GM23248 (cell line): ENCODE data around the gene LRP3. TPM values are rescaled to one million over a fixed set of nuclear protein-coding genes. Genes with fewer than 3 reads are reported as not detected.

Source experiments
- DNase-seq: peaks from one replicate; pipeline ENCODE4 v3.0.0-alpha.2; 2015
- H2AFZ ChIP-seq: fragments of 200-600 bp; sonication (generic); 2 replicates; pipeline ENCODE4 v1.6.1; 2016; ENCODE audit warnings: antibody characterized with exemption
- H3F3A ChIP-seq: fragments of 200-600 bp; sonication (generic); 2 replicates; pipeline ENCODE4 v1.6.1; 2016; ENCODE audit warnings: mild to moderate bottlenecking, antibody characterized with exemption, mixed run types; ENCODE audit not compliant: insufficient read depth
- H3K27ac ChIP-seq: fragments of 200-600 bp; sonication (generic); 2 replicates; pipeline ENCODE4 v1.5.1; 2016; ENCODE audit warnings: mild to moderate bottlenecking
- H3K27me3 ChIP-seq: fragments of 200-600 bp; sonication (generic); replicated peaks from 2 replicates; pipeline ENCODE4 v1.6.1; 2016; ENCODE audit warnings: mild to moderate bottlenecking; ENCODE audit not compliant: insufficient read depth
- H3K36me3 ChIP-seq: fragments of 200-600 bp; sonication (generic); 2 replicates; pipeline ENCODE4 v1.6.1; 2016; ENCODE audit warnings: low read depth, mild to moderate bottlenecking
- H3K4me1 ChIP-seq: fragments of 200-600 bp; sonication (generic); 2 replicates; pipeline ENCODE4 v1.6.1; 2016; ENCODE audit warnings: mild to moderate bottlenecking; ENCODE audit not compliant: insufficient read depth
- H3K4me2 ChIP-seq: fragments of 200-600 bp; sonication (generic); one replicate; pipeline ENCODE4 v1.6.1; 2016; ENCODE audit warnings: mild to moderate bottlenecking; ENCODE audit not compliant: unreplicated experiment
- H3K4me3 ChIP-seq: fragments of 200-600 bp; sonication (generic); 2 replicates; pipeline ENCODE4 v1.5.1; 2016; ENCODE audit warnings: mild to moderate bottlenecking
- H3K79me2 ChIP-seq: fragments of 200-600 bp; sonication (generic); 2 replicates; pipeline ENCODE4 v1.6.1; 2016; ENCODE audit warnings: mild to moderate bottlenecking; ENCODE audit not compliant: insufficient read depth
- H3K9ac ChIP-seq: fragments of 200-600 bp; sonication (generic); 2 replicates; pipeline ENCODE4 v1.6.1; 2016; ENCODE audit warnings: mild to moderate bottlenecking
- H3K9me2 ChIP-seq: fragments of 200-600 bp; sonication (generic); 2 replicates; pipeline ENCODE4 v1.6.1; 2016; ENCODE audit warnings: mixed run types, mild to moderate bottlenecking, moderate library complexity; ENCODE audit not compliant: insufficient read depth
- H3K9me3 ChIP-seq: fragments of 200-600 bp; sonication (generic); one replicate; pipeline ENCODE4 v1.6.1; 2017; ENCODE audit warnings: low read depth
- H4K20me1 ChIP-seq: fragments of 200-600 bp; sonication (generic); 2 replicates; pipeline ENCODE4 v1.6.0; 2016; ENCODE audit not compliant: insufficient read depth
- EZH2 ChIP-seq: fragments of 200-600 bp; sonication (generic); IDR thresholded peaks from 2 replicates; pipeline ENCODE4 v1.6.1; 2018; ENCODE audit warnings: antibody characterized with exemption, mild to moderate bottlenecking; ENCODE audit not compliant: insufficient read depth, poor library complexity, severe bottlenecking
- EZH2phosphoT487 ChIP-seq: fragments of 200-600 bp; sonication (generic); IDR thresholded peaks from 2 replicates; pipeline ENCODE4 v1.6.1; 2018; ENCODE audit warnings: antibody characterized with exemption, moderate library complexity, mild to moderate bottlenecking, low read depth; ENCODE audit not compliant: insufficient read depth
- WGBS, 2 experiments: methylation state at CpG; one replicate each; pipeline ENCODE4 v1.1.6; 2015 to 2017; ENCODE audit warnings: low lambda C conversion rate in 2 of 2, low coverage in 1 of 2; ENCODE audit errors: missing lambda C conversion rate in 2 of 2; 5-methylcytosine and 5-hydroxymethylcytosine counted together
- in situ Hi-C: fragments of 300-500 bp; cut with MboI; formaldehyde crosslinking; loops from 2 replicates; pipeline ENCODE4 v1.15.0; 2020
- polyA plus RNA-seq: library from polyadenylated mRNA; unstranded; fragments of >200 nt; fragmentation: Nextera tagmentation; extraction: Ambion mirVana; gene quantifications from 2 replicates; pipeline ENCODE4 v1.2.1, GENCODE V29; 2016
- total RNA-seq: library from RNA; depleted of rRNA; stranded (reverse); fragments of >200 nt; shearing (Covaris generic); gene quantifications from 2 replicates; pipeline ENCODE4 v1.2.3, GENCODE V29; 2014

LRP3 gene
- total and polyA plus RNA-seq, 2 experiments from 2014 or later = 2.9 to 58.3 TPM

DNA sequence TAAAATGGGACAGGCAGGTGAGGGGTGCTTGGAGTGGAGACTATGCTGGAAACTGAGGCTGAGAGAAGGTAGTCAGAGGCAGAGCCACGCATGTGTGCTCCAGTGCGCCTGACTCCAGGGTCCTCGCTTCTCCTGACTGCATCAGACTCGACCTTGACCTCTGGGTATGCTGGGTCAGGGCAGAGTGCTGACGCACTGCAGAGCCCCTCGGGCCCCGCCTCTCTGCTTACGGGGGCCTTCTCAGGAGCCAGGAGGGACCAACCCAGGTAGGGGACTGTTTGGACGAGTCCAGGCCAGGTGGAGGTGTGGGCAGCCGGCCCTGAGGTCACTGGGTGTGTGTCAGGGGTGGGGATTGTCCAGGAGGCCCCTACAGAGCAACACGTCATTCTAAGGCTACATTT, 54.4 kb downstream of the LRP3 start:
- Histone ChIP-seq H3K9me2 (no peaks in the 10 kb centered on the region), H3K79me2 (no peaks in the 10 kb centered on the region), H4K20me1 (no peaks in the 10 kb centered on the region), H3K27ac (no peak overlapping the region), H3K4me3 (no peak overlapping the region), H3K9ac (no peak overlapping the region), H3K36me3 (no peaks in the 10 kb centered on the region), H3K27me3 (no peaks in the 10 kb centered on the region), H3K9me3 (no peaks in the 10 kb centered on the region), H2AFZ (no peak overlapping the region), H3F3A (no peaks in the 10 kb centered on the region), H3K4me2 (no peak overlapping the region), H3K4me1 (no peaks in the 10 kb centered on the region)
- in situ Hi-C loops = no loop called here
- 82 to 90% methylated on average over 10 to 11 of the region's 11 CpGs for WGBS, 2 experiments
- TF ChIP-seq EZH2phosphoT487 (no peak), EZH2 (no peak)
- no peak for DNase-seq

DNA sequence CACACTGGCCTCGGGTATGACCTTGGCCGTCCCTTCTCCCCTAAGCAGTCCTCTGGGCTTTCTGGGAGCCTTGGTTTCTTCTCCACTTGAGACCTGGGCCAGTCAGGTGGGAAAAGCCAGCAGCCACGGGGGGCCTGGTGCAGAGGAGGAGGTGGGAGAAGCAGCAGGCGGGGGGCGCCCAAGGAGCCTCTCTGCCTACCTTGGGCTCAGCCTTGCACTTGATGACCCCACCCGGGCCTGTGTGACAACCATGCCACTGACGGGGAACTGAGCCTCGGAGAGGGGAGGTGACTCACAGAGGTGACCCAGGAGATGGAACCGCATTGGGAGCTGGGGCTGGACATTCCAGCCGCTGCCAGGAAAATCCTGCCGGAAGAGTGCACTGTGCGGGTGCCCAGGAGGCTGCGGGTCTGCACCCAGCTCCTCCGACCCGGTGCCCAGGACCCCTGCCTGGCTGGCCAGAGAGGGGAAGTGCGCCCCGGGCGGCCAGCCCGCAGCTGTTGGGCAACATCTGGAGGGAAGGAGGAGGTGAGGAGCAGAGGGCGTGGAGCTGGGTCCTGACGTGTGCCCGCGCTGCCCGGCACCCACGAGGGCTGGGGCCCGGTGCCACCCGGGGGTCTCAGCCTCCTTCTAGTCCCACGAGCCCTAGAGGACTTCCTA, 55.0 kb downstream of the LRP3 start:
- TF ChIP-seq EZH2 = no peak
- no peak for TF ChIP-seq EZH2phosphoT487
- H3K4me3 ChIP-seq = no peak overlapping the region
- peak; percentile 54 for DNase-seq
- H3K9me3 ChIP-seq = no peaks in the 10 kb centered on the region
- no peak overlapping the region for H3K27ac ChIP-seq
- no peaks in the 10 kb centered on the region for H3F3A ChIP-seq
- H3K36me3 ChIP-seq = no peaks in the 10 kb centered on the region
- no peak overlapping the region for H3K9ac ChIP-seq
- H2AFZ ChIP-seq = no peak overlapping the region
- H3K9me2 ChIP-seq = no peaks in the 10 kb centered on the region
- 30 to 32% methylated on average over 22 to 26 of the region's 28 CpGs for WGBS, 2 experiments
- H3K4me1 ChIP-seq = no peaks in the 10 kb centered on the region
- H3K79me2 ChIP-seq = no peaks in the 10 kb centered on the region
- in situ Hi-C loops = no loop called here
- H3K4me2 ChIP-seq = no peak overlapping the region
- H4K20me1 ChIP-seq = no peaks in the 10 kb centered on the region
- no peaks in the 10 kb centered on the region for H3K27me3 ChIP-seq

DNA sequence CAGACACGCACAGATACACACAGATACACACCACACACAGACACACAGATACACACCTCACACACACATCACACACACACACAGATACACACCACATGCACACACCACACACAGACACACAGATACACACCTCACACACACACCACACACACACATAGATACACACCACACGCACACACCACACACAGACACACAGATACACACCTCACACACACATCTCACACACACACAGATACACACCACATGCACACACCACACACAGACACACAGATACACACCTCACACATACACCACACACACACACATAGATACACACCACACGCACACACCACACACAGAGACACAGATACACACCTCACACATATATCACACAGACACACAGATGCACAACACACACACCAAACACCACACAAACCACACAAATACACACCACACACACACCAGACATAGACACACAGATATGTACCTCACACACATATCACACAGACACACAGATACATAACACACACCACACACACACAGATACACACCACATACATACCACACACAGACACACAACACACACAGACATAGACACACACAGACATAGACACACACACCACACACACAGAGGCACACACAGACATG, 55.7 kb downstream of the LRP3 start:
- Histone ChIP-seq H3K36me3 (no peaks in the 10 kb centered on the region), H4K20me1 (no peaks in the 10 kb centered on the region), H3K4me3 (no peak overlapping the region), H3K27me3 (no peaks in the 10 kb centered on the region), H2AFZ (no peak overlapping the region), H3K27ac (no peak overlapping the region), H3K9me3 (no peaks in the 10 kb centered on the region), H3K79me2 (no peaks in the 10 kb centered on the region), H3K9ac (no peak overlapping the region), H3K9me2 (no peaks in the 10 kb centered on the region), H3F3A (no peaks in the 10 kb centered on the region), H3K4me1 (no peaks in the 10 kb centered on the region), H3K4me2 (no peak overlapping the region)
- in situ Hi-C loops = no loop called here
- DNase-seq = no peak
- TF ChIP-seq EZH2phosphoT487 (no peak), EZH2 (no peak)
- 37 to 48% methylated on average over 3 of the region's 3 CpGs for WGBS, 2 experiments

DNA sequence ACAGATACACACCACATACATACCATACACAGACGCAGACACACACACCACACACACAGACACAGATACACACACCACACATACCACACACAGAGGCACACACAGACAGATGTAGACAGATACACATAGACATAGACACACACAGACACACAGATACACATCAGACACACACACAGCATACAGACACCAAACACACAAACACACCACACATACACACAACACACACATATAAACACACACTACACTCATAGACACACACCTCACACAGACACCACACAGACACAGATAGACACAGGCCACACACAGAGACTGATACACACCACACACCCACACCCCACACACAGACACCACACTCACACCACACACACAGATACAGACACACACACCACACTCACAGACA, 56.4 kb downstream of the LRP3 start:
- no peaks in the 10 kb centered on the region for H3K4me1 ChIP-seq
- WGBS, 2 experiments = 75 to 81% methylated on average over 1 of the region's 1 CpG
- no peak overlapping the region for H3K4me3 ChIP-seq
- H3K79me2 ChIP-seq = no peaks in the 10 kb centered on the region
- H3K9me3 ChIP-seq = no peaks in the 10 kb centered on the region
- no peak overlapping the region for H3K4me2 ChIP-seq
- no peaks in the 10 kb centered on the region for H3F3A ChIP-seq
- H3K9ac ChIP-seq = no peak overlapping the region
- TF ChIP-seq EZH2phosphoT487 = no peak
- no peak for TF ChIP-seq EZH2
- H4K20me1 ChIP-seq = no peaks in the 10 kb centered on the region
- no peaks in the 10 kb centered on the region for H3K9me2 ChIP-seq
- in situ Hi-C loops = no loop called here
- no peak overlapping the region for H3K27ac ChIP-seq
- DNase-seq = no peak
- no peaks in the 10 kb centered on the region for H3K27me3 ChIP-seq
- H3K36me3 ChIP-seq = no peaks in the 10 kb centered on the region
- H2AFZ ChIP-seq = no peak overlapping the region
